Adrenal gland (tissue), 5 donors: Measurements from ENCODE around the gene SUN1.

Experiments used
- CTCF ChIP-seq, 6 experiments: fragments of 450-650 bp in 4 of 6; fragments of 200-600 bp in 2 of 6; sonication (generic) in 1 of 6; IDR thresholded peaks; 1 replicate in 5 of 6; 2 replicates in 1 of 6; pipeline versions ENCODE4 v1.5.1 to v1.8.0; 2016 to 2021; ENCODE audit warnings: antibody characterized with exemption in 6 of 6, mild to moderate bottlenecking in 2 of 6, moderate library complexity in 1 of 6
- POLR2A ChIP-seq, 2 donors: fragments of 450-650 bp; IDR thresholded peaks; one replicate each; pipeline ENCODE4 v1.6.1; 2017; ENCODE audit warnings: antibody characterized with exemption in 2 of 2, mild to moderate bottlenecking in 2 of 2, moderate library complexity in 1 of 2
- donor health status: DM: no; HTN: no; CAD: no.

DNA sequence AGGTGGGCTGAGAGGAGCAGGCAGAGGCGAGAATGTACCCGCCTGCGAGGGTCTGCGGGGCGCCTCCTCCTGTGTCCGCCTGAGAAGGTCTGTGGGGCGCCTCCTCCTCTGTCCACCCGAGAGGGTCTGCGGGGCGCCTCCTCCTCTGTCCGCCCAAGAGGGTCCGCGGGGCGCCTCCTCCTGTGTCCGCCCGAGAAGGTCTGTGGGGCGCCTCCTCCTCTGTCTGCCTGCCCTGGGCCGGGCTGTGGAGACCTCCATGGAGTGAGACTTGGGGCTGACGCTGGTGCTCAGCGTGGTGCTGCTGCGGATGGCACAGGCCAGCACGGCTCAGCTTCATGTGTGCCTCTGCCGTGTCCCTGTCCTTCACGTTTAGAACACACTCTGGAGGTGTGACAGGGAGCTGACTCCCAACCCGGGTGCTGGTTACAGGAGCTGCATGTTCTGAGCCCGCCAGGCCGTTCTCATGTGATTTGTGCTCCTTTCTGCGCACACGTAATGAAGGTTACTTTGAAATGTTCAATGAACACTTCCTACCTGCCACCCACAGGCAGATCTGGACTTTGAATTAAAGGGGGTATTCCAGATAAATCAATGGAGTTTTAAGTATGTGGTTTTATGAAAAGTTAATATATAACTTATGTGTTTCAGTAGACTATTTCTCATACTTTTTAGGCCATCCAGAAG is 23.6 kb downstream of the SUN1 start:
- no peak for TF ChIP-seq POLR2A (IDR thresholded peaks at IDR 0.05)
- no peak for TF ChIP-seq CTCF (IDR thresholded peaks at IDR 0.05)
